GM12872 (cell line): Measurements from ENCODE around the gene TYMP.

ENCODE experiments used
- TF ChIP-seq, protein P1 (sequence below): IDR thresholded peaks from 3 replicates; pipeline ENCODE4 v1.5.1; 2011; ENCODE audit warnings: low read depth, mild to moderate bottlenecking, low read length, moderate library complexity; ENCODE audit not compliant: insufficient read depth

TYMP gene

DNA sequence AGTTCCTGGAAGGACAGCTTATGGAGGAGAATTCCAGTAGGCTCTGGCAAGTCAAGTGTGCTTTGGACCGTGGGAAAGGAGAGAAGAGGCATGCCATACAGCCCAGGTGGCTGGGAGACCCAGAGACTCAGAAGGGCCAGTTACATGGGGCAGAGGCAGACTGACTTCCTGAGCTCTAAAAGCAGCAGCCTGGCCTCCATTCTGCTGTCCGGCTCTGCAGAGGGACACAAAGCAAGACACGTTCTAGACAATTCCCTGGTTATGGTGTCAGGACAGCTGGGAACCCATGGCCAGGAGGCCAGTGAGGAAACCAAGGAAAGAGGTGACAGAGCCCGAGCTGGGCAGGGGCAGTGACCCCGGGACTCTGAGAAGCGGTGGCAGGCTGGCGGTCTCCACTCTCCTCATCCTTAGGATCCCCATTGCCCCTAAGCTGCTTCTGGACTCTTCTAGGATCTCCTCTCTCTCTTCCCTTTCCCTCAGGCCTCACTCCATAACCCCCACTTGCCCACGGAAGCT, 45.7 kb upstream of the TYMP start:
- TF ChIP-seq, protein P1, sequence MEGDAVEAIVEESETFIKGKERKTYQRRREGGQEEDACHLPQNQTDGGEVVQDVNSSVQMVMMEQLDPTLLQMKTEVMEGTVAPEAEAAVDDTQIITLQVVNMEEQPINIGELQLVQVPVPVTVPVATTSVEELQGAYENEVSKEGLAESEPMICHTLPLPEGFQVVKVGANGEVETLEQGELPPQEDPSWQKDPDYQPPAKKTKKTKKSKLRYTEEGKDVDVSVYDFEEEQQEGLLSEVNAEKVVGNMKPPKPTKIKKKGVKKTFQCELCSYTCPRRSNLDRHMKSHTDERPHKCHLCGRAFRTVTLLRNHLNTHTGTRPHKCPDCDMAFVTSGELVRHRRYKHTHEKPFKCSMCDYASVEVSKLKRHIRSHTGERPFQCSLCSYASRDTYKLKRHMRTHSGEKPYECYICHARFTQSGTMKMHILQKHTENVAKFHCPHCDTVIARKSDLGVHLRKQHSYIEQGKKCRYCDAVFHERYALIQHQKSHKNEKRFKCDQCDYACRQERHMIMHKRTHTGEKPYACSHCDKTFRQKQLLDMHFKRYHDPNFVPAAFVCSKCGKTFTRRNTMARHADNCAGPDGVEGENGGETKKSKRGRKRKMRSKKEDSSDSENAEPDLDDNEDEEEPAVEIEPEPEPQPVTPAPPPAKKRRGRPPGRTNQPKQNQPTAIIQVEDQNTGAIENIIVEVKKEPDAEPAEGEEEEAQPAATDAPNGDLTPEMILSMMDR = no peak

DNA sequence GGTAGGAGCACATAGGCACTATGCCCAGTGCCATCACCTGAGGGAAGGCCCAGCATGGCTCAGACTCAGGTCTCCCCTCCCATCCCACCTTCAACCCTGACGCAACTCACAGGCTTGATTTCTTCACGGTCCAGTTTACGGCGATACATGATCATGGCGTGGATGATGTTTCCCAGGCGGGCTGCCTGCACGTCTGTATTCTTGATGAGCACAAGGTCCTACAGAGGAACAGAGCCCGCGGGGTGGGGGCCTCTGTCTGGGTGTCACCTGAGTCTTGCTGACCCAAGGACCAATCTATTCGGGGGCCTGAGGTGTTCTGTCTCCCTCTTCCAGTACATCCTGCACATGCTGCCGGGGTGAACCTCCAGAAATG, 44.6 kb upstream of the TYMP start:
- TF ChIP-seq, protein P1 = no peak

DNA sequence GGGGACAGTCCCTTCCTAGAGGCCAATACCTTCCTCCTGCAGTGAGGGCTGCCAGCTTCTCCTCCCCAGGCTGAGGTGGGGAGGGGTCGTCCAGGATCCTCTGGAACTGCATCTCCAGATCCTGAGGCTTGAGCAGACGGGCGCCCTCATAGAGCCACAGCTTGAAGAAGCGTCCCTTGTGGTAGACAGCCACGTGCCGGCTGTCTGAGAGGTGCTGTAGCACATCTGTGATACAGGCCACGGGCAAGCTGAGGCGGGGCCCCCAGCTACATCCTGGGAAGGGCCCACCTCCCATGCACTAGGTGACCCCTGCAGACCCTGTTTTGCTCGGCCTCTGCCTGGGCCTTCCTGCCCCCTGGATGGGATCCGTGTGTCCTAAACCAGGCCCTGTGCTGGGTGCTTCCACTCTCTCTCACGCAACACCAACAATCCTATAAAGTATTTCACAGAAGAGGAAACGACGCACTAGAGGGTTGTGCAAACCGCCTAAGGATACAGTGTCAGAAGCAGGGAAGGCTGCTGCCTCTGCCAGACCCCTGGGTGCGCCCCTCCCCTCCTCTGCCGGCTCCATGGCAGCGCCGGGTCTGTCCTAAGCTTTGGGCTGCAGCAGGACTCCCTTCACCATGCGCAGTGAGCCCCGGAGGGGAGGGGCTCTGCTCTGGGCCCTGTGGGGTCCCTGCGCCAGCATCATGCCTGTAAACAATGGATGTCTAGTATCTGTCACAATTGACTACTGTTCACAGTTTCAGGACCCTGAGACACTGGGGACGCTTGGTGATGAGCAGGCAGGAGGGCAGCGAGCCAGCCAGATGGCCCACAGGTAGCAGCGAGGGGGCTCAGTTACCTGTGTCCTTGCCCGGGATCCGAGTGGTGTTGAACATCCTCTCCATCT, 43.9 kb upstream of the TYMP start:
- TF ChIP-seq, protein P1 = no peak

DNA sequence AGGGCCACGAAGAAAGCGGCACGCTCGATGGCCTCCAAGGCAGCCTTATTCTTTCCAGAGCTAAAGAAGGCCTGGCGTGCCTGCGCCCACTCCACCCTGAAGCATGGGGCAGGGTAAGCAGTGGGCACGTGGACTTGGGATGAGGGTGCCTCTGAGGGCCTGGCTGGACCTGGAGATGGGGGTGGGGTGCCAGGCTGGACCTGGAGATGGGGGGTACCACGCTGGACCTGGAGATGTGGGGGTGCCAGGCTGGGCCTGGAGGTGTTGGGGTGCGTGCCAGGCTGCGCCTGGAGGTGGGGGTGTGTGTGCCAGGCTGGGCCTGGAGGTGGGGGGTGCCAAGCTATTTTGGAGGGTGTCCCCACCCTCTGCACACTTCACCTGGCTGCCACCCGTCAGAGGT, 43.2 kb upstream of the TYMP start:
- TF ChIP-seq, protein P1 = no peak

DNA sequence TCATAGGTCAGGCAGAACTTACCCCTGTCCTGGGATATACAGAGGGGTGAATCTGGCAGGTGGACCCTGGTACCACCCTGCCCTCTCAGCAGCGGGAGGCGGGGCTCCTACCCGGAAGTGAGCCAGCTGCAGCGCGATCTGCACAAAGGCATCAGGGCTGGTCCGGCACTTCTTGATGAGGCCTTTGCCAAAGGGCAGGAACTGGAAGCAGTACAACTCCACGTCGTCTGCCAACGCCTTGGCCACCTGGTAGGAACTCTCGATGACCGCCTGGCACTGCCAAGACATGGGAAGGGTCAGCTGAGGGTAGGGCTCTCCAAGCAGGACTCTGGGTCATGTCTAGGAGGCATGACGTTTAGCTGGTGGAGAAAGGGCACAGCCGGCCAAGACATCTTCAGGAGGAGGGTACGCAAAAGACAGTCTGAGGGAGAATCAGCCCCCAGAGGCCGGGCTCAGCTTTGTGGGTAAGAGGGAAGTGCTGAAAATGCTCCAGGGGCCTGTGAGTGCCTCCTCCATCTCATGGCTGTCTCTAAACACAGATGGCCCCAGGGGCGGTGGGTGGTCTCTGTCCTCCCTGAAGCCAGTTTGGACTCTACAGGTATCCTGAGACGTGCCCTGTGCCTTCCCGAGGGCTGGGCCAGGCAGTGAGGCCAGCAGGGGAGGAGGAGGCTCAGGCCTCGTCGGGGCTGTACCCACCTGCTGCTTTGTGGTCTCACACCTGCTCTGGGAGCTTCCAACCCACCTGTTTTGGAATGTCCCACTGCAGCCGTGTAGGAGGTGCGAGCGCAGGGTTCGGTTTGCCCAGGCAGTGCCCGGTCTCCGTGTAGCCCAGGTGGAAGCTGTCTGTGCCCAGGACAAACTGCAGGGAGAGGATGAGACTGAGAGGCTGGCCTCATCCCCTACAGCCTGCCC, 41.7 kb upstream of the TYMP start:
- TF ChIP-seq, protein P1 = no peak

DNA sequence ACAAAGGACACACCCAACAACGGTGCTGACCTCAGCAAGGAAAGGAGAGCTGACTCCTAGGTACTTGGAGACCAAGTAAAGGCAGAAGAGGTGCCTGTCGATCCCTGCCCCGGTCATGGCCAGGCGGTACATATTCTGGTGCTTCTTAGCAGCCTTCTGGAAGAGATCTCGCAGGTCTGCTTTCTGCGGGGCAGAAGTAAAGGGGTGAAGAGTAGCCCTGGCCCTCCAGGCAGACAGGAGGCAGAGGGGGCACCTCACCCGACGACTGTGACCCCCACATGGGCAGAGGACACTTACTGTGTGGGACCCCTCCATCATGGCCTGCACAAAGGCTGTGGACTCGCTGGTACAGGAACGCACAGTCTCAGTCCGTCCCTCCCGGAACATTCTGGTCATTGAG, 41.0 kb upstream of the TYMP start:
- TF ChIP-seq, protein P1 = no peak

DNA sequence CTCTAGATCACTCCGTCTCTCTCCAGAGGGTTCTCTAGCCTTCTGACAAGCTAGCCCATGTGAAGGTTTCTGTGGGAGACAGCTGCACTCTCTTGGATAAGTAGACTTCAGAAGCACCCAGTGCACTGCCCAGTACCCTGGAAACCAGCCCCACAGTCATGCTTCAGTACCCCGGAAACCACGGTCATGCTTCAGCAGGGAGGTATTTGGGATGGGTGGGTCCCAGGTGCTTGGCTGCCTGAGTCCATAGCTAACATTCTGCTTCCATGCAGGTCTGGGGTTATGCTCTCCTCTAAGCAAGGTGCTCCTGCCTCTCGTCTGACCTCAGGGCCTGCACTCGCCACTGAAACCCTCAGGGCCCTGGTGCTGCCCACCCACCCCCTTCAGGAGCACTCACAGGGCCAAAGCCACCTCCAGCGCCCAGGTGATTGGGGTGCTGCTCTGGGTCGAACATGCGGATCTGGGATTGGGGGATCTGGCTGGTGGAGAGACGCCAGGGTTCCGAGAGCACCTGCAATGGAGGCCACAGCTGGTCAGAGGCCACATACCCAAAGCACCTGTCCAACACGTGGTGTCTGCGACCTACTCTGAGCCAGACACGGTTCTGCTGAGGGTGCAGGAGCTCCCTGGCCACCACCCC, 40.2 kb upstream of the TYMP start:
- TF ChIP-seq, protein P1 = no peak
